BLaER1 (cell line): Measurements from ENCODE around the gene EXOC2.
"Not testable (repeated sequence)": the region's sequence is repeated elsewhere in the genome, so short reads cannot be mapped to it uniquely, and the experiment has no call there.

ENCODE experiments used
- H3K27ac ChIP-seq: shearing (Covaris generic); formaldehyde crosslinking; 2 replicates; pipeline ENCODE4 v1.8.1; 2022
- H3K27me3 ChIP-seq: shearing (Covaris generic); formaldehyde crosslinking; 2 replicates; pipeline ENCODE4 v1.8.1; 2022
- H3K36me3 ChIP-seq: shearing (Covaris generic); formaldehyde crosslinking; 2 replicates; pipeline ENCODE4 v1.8.1; 2022
- H3K4me1 ChIP-seq: shearing (Covaris generic); formaldehyde crosslinking; 2 replicates; pipeline ENCODE4 v1.8.1; 2022
- H3K4me2 ChIP-seq: shearing (Covaris generic); formaldehyde crosslinking; 2 replicates; pipeline ENCODE4 v1.8.1; 2022
- H3K4me3 ChIP-seq: shearing (Covaris generic); formaldehyde crosslinking; 2 replicates; pipeline ENCODE4 v1.8.1; 2022
- H3K9ac ChIP-seq: shearing (Covaris generic); formaldehyde crosslinking; 2 replicates; pipeline ENCODE4 v1.8.1; 2022
- H3K9me3 ChIP-seq: shearing (Covaris generic); formaldehyde crosslinking; 2 replicates; pipeline ENCODE4 v1.8.1; 2022
- H4K20me1 ChIP-seq: shearing (Covaris generic); formaldehyde crosslinking; 2 replicates; pipeline ENCODE4 v1.8.1; 2022
- Cebpa-rat ChIP-seq: shearing (Covaris generic); IDR thresholded peaks from 2 replicates; pipeline ENCODE4 v1.8.1; 2022

The EXOC2 gene

DNA sequence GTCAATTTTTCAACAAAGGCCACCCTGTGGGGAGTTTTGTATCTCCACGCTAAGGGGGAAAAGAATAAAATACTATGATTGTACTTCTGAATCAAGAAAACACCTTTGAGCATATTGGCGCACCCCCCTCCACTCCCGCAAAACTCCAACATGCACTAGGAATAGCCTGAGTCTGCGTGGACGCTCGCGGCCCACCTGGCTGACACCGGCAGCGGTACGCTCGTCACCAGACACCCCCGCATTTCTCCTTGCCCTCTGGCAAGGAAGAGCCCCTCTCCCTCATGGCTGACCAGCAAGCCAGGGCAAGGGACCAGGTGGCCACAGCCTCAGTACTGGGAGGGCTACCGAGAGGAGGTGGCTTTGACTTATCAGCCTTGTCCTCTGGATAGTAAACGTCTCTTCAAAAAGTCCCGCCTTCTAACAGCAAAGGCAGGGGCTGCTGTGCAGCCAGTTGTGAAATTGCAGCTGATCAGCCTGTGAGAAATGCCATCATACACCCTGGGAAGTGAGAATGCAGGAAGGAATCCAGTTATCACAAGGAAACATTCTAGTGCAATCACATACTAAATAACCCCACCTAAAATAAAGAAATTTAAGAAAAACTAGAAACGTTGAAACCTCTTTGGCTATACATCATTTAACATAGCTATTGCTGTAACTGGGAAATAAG is 120.2 kb downstream of the EXOC2 start:
- TF ChIP-seq Cebpa-rat: no peak
- no peaks in the 10 kb centered on the region for H3K4me1 ChIP-seq

DNA sequence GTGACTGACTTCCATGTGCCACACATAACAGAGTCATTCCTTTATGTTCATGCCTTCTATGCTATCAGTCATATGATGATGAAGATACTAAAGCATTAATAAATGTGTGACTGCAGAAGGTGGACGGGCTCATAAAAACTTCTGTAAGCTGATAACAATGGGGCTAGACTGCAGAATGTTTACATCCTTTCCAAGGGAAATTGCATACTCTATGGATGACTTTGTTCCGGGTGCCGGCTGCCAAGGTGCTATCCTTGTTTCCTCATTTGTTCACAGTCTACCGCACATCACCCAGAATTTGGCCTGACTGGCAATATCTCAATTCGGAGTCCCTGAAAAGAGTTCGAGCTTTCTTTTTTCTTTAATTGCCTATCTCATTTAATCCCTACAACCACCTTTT is 121.0 kb downstream of the EXOC2 start:
- H3K36me3 ChIP-seq: peaks cover 23% of the 10 kb centered on the region
- no peaks in the 10 kb centered on the region for H3K27me3 ChIP-seq
- H4K20me1 ChIP-seq: no peaks in the 10 kb centered on the region
- H3K4me3 ChIP-seq: no peak overlapping the region
- no peak for TF ChIP-seq Cebpa-rat
- H3K9ac ChIP-seq: no peak overlapping the region
- no peak overlapping the region for H3K27ac ChIP-seq
- no peaks in the 10 kb centered on the region for H3K9me3 ChIP-seq
- H3K4me1 ChIP-seq: no peaks in the 10 kb centered on the region
- H3K4me2 ChIP-seq: no peak overlapping the region

More for the DNA sequence above, 120.2 kb downstream of the EXOC2 start:
- H3K36me3 ChIP-seq: peaks cover 23% of the 10 kb centered on the region
- H3K27ac ChIP-seq: no peak overlapping the region
- no peaks in the 10 kb centered on the region for H3K27me3 ChIP-seq
- H3K4me3 ChIP-seq: no peak overlapping the region
- H3K9ac ChIP-seq: no peak overlapping the region
- no peaks in the 10 kb centered on the region for H4K20me1 ChIP-seq
- no peak overlapping the region for H3K4me2 ChIP-seq
- H3K9me3 ChIP-seq: no peaks in the 10 kb centered on the region

DNA sequence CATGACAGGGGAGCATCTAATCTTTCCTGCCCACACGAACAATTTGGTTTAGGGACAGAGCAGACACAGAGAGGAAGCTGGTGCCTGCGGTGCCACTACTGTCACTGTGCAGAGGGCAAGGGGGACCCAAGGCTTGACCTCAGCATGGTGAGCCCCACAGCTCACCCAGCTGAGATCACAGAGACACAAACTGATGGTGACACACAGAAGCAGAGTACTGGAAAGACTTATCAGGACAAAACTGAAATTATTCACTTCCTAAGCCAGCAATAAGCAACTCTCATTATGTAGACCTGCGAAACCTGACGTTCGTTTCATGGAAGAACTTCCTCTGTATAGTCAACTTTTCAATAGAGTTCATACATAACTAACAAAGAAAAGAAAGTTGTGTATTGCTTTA is 122.1 kb downstream of the EXOC2 start:
- no peaks in the 10 kb centered on the region for H3K4me1 ChIP-seq
- no peaks in the 10 kb centered on the region for H3K9me3 ChIP-seq
- H3K36me3 ChIP-seq: peaks cover 23% of the 10 kb centered on the region
- H3K27me3 ChIP-seq: no peaks in the 10 kb centered on the region
- H3K9ac ChIP-seq: no peak overlapping the region
- no peak for TF ChIP-seq Cebpa-rat
- no peak overlapping the region for H3K4me3 ChIP-seq
- H3K4me2 ChIP-seq: no peak overlapping the region
- no peaks in the 10 kb centered on the region for H4K20me1 ChIP-seq
- no peak overlapping the region for H3K27ac ChIP-seq

DNA sequence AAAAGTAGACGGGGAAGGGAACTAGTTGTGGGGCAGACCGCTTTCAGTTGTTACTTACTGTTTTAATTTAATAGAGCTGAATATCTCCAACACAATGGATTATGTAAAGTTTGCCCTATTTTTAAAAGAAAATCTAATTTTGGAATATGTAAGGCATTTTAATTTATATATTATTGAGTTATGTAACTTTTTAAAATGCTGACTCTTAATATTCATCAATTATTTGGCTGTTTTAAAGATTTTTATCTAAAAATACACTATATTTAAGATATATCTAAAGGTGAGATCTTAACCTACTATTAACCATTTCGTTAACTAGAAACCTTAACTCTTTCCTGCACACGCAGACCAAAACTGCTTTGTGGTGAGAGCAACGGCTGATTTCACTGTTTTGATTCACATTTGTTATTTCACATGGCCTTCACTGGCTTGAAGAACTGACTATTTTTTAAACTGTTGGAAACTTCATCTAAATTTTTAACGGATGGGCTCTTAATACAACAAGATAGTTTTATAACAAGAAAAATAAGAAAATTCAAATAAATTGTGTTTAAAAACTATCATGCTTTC is 123.9 kb downstream of the EXOC2 start:
- no peak overlapping the region for H3K4me3 ChIP-seq
- TF ChIP-seq Cebpa-rat: no peak
- H3K9me3 ChIP-seq: no peaks in the 10 kb centered on the region
- H4K20me1 ChIP-seq: no peaks in the 10 kb centered on the region
- H3K4me1 ChIP-seq: no peaks in the 10 kb centered on the region
- no peak overlapping the region for H3K9ac ChIP-seq
- no peak overlapping the region for H3K4me2 ChIP-seq
- H3K27ac ChIP-seq: no peak overlapping the region
- peaks cover 26% of the 10 kb centered on the region for H3K36me3 ChIP-seq
- H3K27me3 ChIP-seq: no peaks in the 10 kb centered on the region

DNA sequence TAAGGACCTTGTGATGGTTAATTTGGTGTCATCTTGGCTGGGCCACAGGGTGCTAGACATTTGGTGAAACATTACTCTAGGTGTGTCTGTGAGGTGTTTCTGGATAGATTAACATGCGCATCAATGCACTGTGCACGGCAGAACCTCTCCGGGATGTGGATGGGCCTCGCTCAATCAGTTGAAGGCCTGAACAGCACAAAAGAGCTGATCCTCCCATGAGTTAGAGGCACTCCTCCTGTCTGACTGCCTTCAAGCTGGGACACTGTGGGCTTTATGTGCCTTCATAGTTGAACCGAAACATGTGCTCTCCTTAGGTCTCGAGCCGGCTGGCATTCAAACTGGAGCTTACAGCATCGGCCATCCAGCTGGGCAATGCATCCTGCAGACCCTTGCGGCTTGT is 124.9 kb downstream of the EXOC2 start:
- TF ChIP-seq Cebpa-rat: no peak
- Histone ChIP-seq H3K4me3 (no peak overlapping the region), H3K27me3 (no peaks in the 10 kb centered on the region), H4K20me1 (no peaks in the 10 kb centered on the region), H3K36me3 (peaks cover 30% of the 10 kb centered on the region), H3K9ac (no peak overlapping the region), H3K4me2 (no peak overlapping the region), H3K27ac (no peak overlapping the region), H3K4me1 (no peaks in the 10 kb centered on the region), H3K9me3 (no peaks in the 10 kb centered on the region)

DNA sequence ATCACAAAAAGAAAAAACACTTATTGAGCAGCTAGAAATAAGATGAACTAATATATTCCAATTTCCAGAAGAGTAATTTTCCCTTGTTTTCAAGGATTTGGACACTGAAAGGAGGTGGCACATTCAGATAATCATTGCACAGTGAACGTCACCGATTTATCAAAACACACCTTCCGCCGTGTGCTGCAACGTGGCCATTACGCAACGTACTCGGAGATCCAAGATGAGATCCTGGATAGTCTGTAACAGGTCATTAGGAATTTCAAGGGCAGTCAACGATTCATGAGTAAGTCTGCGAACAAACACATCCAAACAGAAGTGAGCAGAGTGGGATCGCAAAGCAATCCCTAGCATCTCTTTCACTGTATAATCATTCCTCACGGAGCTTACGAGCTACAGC is 129.1 kb downstream of the EXOC2 start:
- Histone ChIP-seq H3K4me3 (no peak overlapping the region), H3K27ac (no peak overlapping the region), H4K20me1 (no peaks in the 10 kb centered on the region), H3K36me3 (peaks cover 51% of the 10 kb centered on the region), H3K9me3 (peaks cover 12% of the 10 kb centered on the region), H3K4me2 (no peak overlapping the region), H3K9ac (no peak overlapping the region), H3K27me3 (no peaks in the 10 kb centered on the region), H3K4me1 (peaks cover 7% of the 10 kb centered on the region; the same call in 1 of the 2 replicates)
- TF ChIP-seq Cebpa-rat: no peak; the same call in 1 of the 2 replicates

DNA sequence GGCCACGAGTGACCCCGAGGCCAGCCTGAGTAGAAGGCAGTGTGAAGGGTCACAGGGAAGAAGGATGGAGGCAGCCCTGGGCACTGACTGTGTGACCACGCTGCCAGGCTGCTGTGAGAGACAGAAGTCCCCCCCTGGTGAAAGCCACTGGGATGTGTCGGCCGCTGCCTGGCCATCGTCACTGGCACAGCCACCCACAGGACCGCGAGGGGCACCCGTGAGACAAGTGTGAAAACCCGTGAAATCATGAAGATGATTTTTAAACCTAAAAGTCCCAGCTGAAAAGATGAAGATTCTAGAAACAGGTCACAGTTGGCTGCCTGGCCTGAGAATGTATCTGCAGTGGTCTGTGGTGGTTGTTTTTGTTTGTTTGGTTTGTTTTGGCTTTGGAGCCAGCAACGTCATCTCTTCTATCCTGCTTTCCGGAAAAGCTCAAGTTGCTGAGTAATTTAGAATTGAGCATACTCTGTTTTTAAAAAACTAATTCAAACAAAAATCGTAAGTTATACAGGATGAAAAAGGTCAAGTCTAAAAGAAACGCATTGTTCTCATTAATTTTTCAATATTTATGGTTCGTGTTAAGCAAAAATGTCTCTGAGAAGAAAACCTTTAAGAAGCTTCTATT is 130.8 kb downstream of the EXOC2 start:
- Histone ChIP-seq H3K9me3 (peaks cover 12% of the 10 kb centered on the region), H4K20me1 (no peaks in the 10 kb centered on the region)
- no peak for TF ChIP-seq Cebpa-rat

DNA sequence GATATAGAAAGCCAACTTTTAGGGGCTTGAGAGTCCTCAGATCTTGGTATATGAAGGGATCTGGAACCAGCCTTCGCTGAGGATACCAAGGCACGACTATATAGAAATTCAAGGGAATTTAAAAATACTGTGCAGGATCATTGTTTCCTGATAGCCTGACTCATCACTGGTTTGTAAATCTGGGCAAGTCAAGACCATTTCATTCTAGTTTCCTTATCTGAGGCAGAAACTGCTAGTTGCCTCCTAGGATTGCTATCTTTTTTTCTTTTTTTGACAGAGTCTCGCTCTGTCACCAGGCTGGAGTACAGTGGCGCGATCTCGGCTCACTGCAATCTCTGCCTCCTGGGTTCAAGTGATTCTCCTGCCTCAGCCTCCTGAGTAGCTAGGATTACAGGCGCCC is 131.6 kb downstream of the EXOC2 start:
- not testable (repeated sequence) for H4K20me1 ChIP-seq, H3K4me3 ChIP-seq, H3K4me2 ChIP-seq, H3K4me1 ChIP-seq, H3K27me3 ChIP-seq, H3K9ac ChIP-seq, H3K27ac ChIP-seq
- Histone ChIP-seq H3K9me3 (peaks cover 12% of the 10 kb centered on the region), H3K36me3 (peaks cover 51% of the 10 kb centered on the region)

More for the DNA sequence above, 130.8 kb downstream of the EXOC2 start:
- Histone ChIP-seq H3K36me3 (peaks cover 50% of the 10 kb centered on the region), H3K4me1 (peaks cover 7% of the 10 kb centered on the region; the same call in 1 of the 2 replicates), H3K4me3 (no peak overlapping the region), H3K27ac (no peak overlapping the region), H3K4me2 (no peak overlapping the region), H3K9ac (no peak overlapping the region), H3K27me3 (no peaks in the 10 kb centered on the region)

DNA sequence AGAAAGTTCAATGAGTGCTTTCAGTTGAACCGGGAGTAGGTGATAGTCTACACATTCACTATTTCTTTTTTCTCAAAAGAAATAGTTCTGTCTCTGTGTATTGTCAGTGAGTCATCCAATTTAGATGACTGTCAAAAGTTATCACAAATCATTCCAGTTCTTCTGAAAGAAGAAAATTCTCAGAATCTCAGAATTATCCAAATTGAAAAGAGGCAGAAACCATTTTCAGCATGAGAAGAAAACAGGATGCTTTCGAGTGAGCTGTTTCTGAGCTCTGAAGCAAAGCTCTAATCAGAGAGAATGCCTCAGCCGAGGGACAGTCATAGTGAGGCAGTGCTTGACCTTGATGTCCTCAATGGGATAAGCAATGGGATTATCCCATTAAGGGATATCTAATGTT is 134.0 kb downstream of the EXOC2 start:
- Histone ChIP-seq H3K4me1 (peaks cover 7% of the 10 kb centered on the region; the same call in 1 of the 2 replicates), H3K9me3 (peaks cover 12% of the 10 kb centered on the region), H3K27me3 (no peaks in the 10 kb centered on the region), H4K20me1 (no peaks in the 10 kb centered on the region), H3K4me2 (no peak overlapping the region), H3K27ac (no peak overlapping the region), H3K36me3 (peaks cover 51% of the 10 kb centered on the region), H3K9ac (no peak overlapping the region), H3K4me3 (no peak overlapping the region)
- TF ChIP-seq Cebpa-rat: no peak

DNA sequence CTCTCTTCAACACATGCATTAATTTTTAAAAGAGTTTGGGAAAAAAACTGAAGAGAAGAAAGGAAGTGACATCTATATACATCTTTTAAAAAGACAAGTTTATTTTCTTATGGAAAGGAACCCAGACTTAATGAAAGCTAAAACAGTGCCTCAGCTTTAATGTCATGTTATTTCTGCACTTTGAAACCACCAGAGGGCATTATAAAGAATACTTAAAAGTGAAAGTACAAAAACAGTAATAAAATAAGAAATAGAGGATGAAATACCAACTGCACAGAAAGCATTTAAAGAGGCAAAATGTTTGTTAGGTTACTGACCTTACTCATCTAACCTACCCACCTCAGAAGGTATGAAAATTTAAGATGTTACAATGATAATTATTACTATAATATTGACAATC is 134.8 kb downstream of the EXOC2 start:
- no peak overlapping the region for H3K27ac ChIP-seq
- H3K36me3 ChIP-seq: peaks cover 53% of the 10 kb centered on the region

More for the DNA sequence above, 134.8 kb downstream of the EXOC2 start:
- H3K4me3 ChIP-seq: no peak overlapping the region
- peaks cover 12% of the 10 kb centered on the region for H3K9me3 ChIP-seq
- H3K27me3 ChIP-seq: no peaks in the 10 kb centered on the region
- H3K4me2 ChIP-seq: no peak overlapping the region
- H3K9ac ChIP-seq: no peak overlapping the region
- H3K4me1 ChIP-seq: peaks cover 7% of the 10 kb centered on the region; the same call in 1 of the 2 replicates
- H4K20me1 ChIP-seq: no peaks in the 10 kb centered on the region
- no peak for TF ChIP-seq Cebpa-rat
